Fibroblast of pulmonary artery (primary cell): ENCODE data around the gene TCAF1.
A peak's percentile ranks its signal among the peaks of the same experiment; 100 is the strongest.

Source experiments
- DNase-seq: peaks from one replicate; pipeline ENCODE4 v3.0.0-alpha.2; 2010; ENCODE audit warnings: low read depth
- H3K4me3 ChIP-seq: replicated peaks from 2 replicates; pipeline ENCODE4 v1.5.1; 2011; ENCODE audit warnings: low read depth, mild to moderate bottlenecking, control low read depth, low read length, moderate library complexity
- TF ChIP-seq, protein P1 (sequence below): IDR thresholded peaks from 2 replicates; pipeline ENCODE4 v1.5.1; 2011; ENCODE audit warnings: mild to moderate bottlenecking, control low read depth, low read length, inconsistent platforms; ENCODE audit errors: missing control alignments

TCAF1 gene

DNA sequence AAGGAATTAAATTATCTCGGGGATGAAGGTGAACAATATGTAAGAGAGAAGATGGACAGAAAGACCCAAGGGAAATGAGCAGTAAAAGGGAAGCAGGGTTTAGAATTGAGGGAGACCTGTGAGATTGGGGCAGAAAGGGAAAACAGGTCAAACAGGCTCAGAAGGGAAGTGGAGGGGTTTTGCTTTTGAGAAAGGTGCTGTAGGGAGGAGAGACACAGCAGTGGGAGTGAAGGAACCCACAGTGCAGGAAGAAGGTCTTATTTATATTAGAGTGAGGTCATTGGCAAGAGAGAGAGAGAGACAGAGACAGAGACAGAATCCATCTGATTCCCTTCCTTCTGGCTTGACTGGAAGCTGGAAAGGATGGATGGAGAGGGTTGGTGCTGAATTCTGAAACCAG is 3.5 kb upstream of the TCAF1 start:
- DNase-seq: no peak
- TF ChIP-seq, protein P1, sequence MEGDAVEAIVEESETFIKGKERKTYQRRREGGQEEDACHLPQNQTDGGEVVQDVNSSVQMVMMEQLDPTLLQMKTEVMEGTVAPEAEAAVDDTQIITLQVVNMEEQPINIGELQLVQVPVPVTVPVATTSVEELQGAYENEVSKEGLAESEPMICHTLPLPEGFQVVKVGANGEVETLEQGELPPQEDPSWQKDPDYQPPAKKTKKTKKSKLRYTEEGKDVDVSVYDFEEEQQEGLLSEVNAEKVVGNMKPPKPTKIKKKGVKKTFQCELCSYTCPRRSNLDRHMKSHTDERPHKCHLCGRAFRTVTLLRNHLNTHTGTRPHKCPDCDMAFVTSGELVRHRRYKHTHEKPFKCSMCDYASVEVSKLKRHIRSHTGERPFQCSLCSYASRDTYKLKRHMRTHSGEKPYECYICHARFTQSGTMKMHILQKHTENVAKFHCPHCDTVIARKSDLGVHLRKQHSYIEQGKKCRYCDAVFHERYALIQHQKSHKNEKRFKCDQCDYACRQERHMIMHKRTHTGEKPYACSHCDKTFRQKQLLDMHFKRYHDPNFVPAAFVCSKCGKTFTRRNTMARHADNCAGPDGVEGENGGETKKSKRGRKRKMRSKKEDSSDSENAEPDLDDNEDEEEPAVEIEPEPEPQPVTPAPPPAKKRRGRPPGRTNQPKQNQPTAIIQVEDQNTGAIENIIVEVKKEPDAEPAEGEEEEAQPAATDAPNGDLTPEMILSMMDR: no peak
- no peak overlapping the region for H3K4me3 ChIP-seq

DNA sequence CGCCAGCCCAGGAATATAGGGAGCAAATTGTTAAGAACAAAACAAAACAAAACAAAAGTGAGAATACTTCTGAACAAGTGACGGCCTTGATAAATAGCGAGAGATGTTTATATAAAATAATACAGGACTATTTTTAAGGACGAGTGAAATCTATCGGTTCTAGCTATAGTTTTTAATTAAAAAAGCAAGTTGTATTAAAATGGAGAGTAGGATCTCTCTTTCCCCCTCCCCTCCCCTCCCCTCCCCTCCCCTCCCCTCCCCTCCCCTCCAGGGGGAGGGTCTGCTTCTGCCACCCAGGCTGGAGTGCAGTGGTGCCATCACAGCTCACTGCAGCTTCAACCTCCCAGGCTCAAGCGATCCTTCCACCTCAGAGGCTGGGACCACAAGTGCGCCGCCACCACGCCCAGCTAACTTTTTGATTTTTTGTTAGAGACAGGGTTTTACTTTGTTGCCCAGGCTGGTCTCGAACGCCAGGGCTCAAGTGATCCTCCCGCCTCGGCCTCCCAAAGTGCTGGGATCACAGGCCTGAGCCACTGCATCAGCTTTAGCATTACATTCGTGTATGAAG is 440 bp upstream of the TCAF1 start:
- no peak for DNase-seq
- H3K4me3 ChIP-seq: peak overlapping the region; percentile 81

DNA sequence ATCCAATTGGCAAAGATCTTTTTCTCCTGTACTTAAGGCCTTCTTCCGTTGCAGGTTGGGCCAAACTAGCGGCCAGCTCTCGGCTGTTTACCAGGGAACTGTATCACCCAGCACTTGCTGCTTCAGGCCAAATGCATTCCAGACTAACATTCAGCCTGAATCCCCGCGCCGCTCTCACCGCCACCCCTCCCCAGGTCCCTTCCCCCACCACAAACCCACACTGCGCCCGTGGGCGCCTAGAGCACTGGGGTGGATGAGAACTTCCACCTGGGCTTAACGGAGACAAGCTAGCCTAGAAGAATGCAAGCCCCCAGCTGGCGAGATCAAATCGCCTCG is 676 bp downstream of the TCAF1 start:
- peak; percentile 61 for DNase-seq
- H3K4me3 ChIP-seq: peak overlapping the region; percentile 81
- TF ChIP-seq, protein P1: no peak

More for the DNA sequence above, 440 bp upstream of the TCAF1 start:
- TF ChIP-seq, protein P1: no peak

DNA sequence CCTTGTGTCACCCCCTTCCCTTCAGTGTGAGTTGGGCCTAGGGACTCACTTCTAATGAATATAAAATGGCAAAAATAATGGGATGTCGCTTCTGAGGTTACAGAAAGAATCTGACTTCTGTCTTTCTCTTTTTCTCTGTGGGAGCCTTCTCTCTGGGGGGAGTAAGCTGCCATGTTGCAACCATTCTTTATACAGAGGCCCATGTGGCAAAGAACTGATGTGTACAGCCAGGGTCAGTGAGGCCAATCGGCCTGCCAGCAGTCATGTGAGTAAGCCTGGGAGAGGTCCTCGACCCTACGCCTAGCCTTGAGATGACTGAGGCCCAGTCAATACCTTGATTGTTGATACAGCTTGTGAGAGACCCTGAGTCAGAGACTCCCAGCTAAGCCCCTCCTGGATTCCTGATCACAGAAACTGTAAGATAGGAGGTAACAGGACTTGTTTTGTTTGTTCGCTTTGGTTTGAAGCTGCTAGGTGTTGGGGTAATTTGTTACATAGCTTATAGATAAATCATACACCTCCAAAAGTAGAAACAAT is 1.7 kb downstream of the TCAF1 start:
- no peak for DNase-seq
- TF ChIP-seq, protein P1: no peak
- H3K4me3 ChIP-seq: peak overlapping the region; percentile 81

DNA sequence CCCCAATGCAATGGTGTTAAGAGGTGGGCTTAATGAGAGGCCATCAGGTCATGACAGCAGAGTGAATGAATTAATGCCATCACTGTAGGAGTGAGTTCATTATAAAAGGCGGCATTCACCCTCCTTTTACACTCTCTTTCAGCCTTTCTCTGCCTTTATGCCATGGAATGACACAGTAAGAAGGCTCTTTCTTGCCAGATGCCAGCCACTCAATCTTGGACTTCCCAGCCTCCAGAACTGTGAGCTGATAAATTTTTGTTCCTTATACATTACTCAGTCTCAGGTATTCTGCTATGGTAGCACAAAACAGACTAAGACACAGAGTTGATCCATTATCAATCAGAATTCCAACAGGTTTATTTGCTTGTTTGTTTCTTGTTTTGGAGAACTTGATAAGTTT is 3.2 kb downstream of the TCAF1 start:
- no peak overlapping the region for H3K4me3 ChIP-seq
- TF ChIP-seq, protein P1: no peak
- no peak for DNase-seq

DNA sequence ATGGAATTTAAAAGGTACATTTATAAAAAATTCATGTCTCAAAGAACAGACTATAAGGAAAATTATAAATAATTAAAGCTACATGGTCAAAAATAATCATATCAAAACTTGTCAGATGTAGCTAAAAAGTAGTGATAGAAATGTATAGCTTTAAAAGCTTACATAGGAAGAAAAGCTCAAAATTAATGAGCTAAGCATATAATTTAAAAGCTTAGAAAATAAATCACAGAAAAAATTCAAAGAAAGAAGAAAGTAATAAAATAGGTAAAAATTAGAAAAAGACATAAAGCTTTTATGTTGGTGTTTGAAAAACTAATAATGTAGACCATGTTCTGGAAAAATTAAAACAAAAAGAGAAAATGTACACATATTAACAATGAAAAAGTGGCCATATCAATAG is 5.3 kb downstream of the TCAF1 start:
- TF ChIP-seq, protein P1: no peak
- no peak for DNase-seq
- no peak overlapping the region for H3K4me3 ChIP-seq
